Measurements from ENCODE around the gene BICDL1. TPM values are rescaled to one million over a fixed set of nuclear protein-coding genes. Genes with fewer than 3 reads are reported as not detected.

BICDL1 gene
- total RNA-seq, 1 experiment from 2014 or later: 14.4 TPM

DNA sequence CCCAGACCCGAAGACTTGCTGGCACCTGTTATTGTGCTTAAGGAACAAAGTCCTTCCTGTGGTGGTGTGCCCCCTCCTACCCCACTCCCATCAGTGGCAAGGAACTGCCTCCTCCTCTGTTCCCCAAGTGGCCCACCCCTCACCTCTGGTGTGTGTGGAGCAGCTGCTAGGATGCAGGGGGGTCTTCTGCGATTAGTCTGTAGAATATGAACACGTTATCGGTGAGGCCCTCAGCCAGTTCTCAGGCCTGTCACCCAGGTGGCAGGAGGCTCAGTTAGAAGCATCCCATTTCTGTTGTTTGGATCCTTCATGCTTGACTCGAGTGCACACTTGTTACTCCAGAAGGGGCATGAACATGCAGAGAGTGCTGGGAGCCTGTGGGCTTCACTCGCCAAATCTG is 88.2 kb downstream of the BICDL1 start:
- Histone ChIP-seq H3K9me2 (ENCODE audit: insufficient read depth) (no peaks in the 10 kb centered on the region), H3K79me2 (ENCODE audit: low read depth) (no peaks in the 10 kb centered on the region), H3K4me2 (no peak overlapping the region), H4K20me1 (ENCODE audit: insufficient read depth) (no peaks in the 10 kb centered on the region), H3K9me3 (ENCODE audit: insufficient read depth, low read depth) (no peaks in the 10 kb centered on the region), H3K27ac (no peak overlapping the region), H3K27me3 (ENCODE audit: insufficient read depth, low read depth) (no peaks in the 10 kb centered on the region), H3K4me1 (replicated peaks; ENCODE audit: insufficient read depth) (peaks cover 42% of the 10 kb centered on the region), H3K4me3 (no peak overlapping the region), H2AFZ (no peak overlapping the region), H3K36me3 (ENCODE audit: low read depth) (no peaks in the 10 kb centered on the region), H3F3A (ENCODE audit: insufficient read depth, low read depth) (peaks cover 30% of the 10 kb centered on the region)
- DNase-seq: no peak
- BruUV-seq (replicated peaks): no TSS peak
- no peak for TF ChIP-seq EZH2 (IDR thresholded peaks at IDR 0.05; ENCODE audit: low read depth)
- TF ChIP-seq, protein P1, sequence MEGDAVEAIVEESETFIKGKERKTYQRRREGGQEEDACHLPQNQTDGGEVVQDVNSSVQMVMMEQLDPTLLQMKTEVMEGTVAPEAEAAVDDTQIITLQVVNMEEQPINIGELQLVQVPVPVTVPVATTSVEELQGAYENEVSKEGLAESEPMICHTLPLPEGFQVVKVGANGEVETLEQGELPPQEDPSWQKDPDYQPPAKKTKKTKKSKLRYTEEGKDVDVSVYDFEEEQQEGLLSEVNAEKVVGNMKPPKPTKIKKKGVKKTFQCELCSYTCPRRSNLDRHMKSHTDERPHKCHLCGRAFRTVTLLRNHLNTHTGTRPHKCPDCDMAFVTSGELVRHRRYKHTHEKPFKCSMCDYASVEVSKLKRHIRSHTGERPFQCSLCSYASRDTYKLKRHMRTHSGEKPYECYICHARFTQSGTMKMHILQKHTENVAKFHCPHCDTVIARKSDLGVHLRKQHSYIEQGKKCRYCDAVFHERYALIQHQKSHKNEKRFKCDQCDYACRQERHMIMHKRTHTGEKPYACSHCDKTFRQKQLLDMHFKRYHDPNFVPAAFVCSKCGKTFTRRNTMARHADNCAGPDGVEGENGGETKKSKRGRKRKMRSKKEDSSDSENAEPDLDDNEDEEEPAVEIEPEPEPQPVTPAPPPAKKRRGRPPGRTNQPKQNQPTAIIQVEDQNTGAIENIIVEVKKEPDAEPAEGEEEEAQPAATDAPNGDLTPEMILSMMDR (conservative IDR thresholded peaks at IDR 0.05): no peak
- intact Hi-C loops (cut with micrococcal nuclease; ENCODE audit: unreplicated experiment): no loop called here
- CTCF ChIA-PET: interaction anchor here (0.5 kb wide), 1 partner anchor 183 kb away, joined by 3 read pairs; no protein-coding TSS in a partner anchor
- POLR2A ChIA-PET (ENCODE audit: unreplicated experiment): no interaction called here

DNA sequence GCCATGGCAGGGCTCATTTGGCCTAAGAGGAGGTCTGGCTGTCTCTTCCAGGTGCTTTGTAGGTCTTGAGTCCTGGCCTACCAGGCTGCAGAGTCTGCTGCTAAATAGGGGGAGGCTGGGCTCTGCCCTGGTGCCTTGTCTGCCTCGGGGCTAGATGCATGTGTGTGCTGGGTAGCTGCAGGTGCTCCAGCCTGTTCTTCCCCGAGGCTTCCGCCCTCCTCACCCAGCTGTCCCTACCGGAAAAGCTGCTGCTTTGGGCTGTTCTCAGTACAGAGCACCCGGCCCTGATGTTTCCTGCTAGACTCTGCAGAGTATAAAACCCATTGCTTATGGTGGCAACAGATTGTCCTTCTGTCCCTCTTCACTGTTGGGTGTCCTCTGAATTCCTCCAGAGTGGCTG is 89.8 kb downstream of the BICDL1 start:
- intact Hi-C loops (cut with micrococcal nuclease; ENCODE audit: unreplicated experiment): loop anchor here (1.0 to 2.0 kb wide), 2 partner anchors 90 to 138 kb away; partner anchors contain the start of gene BICDL1
- peak overlapping the region; percentile 16; the same call in 1 of the 2 replicates for H3K4me3 ChIP-seq
- no peak overlapping the region for H2AFZ ChIP-seq
- H3K27ac ChIP-seq: peak overlapping the region; percentile 98
- H3K79me2 ChIP-seq (ENCODE audit: low read depth): no peaks in the 10 kb centered on the region
- H3K4me1 ChIP-seq (replicated peaks; ENCODE audit: insufficient read depth): peaks cover 42% of the 10 kb centered on the region
- H3K9me3 ChIP-seq (ENCODE audit: insufficient read depth, low read depth): no peaks in the 10 kb centered on the region
- CTCF ChIA-PET: no interaction called here
- H3K9me2 ChIP-seq (ENCODE audit: insufficient read depth): no peaks in the 10 kb centered on the region
- H4K20me1 ChIP-seq (ENCODE audit: insufficient read depth): no peaks in the 10 kb centered on the region
- H3K36me3 ChIP-seq (ENCODE audit: low read depth): no peaks in the 10 kb centered on the region
- POLR2A ChIA-PET (ENCODE audit: unreplicated experiment): interaction anchor here (0.7 to 1.5 kb wide), 4 partner anchors 15 to 213 kb away, joined by 3 to 14 read pairs (median 6); partner anchors contain the start of genes BICDL1 and RNU4-2
- peaks cover 30% of the 10 kb centered on the region for H3F3A ChIP-seq (ENCODE audit: insufficient read depth, low read depth)
- no peaks in the 10 kb centered on the region for H3K27me3 ChIP-seq (ENCODE audit: insufficient read depth, low read depth)
- DNase-seq: peak; percentile 51 to 55
- BruUV-seq (replicated peaks): no TSS peak
- no peak for TF ChIP-seq EZH2 (IDR thresholded peaks at IDR 0.05; ENCODE audit: low read depth)
- TF ChIP-seq, protein P1 (conservative IDR thresholded peaks at IDR 0.05): no peak
- H3K4me2 ChIP-seq: peak overlapping the region; percentile 66

DNA sequence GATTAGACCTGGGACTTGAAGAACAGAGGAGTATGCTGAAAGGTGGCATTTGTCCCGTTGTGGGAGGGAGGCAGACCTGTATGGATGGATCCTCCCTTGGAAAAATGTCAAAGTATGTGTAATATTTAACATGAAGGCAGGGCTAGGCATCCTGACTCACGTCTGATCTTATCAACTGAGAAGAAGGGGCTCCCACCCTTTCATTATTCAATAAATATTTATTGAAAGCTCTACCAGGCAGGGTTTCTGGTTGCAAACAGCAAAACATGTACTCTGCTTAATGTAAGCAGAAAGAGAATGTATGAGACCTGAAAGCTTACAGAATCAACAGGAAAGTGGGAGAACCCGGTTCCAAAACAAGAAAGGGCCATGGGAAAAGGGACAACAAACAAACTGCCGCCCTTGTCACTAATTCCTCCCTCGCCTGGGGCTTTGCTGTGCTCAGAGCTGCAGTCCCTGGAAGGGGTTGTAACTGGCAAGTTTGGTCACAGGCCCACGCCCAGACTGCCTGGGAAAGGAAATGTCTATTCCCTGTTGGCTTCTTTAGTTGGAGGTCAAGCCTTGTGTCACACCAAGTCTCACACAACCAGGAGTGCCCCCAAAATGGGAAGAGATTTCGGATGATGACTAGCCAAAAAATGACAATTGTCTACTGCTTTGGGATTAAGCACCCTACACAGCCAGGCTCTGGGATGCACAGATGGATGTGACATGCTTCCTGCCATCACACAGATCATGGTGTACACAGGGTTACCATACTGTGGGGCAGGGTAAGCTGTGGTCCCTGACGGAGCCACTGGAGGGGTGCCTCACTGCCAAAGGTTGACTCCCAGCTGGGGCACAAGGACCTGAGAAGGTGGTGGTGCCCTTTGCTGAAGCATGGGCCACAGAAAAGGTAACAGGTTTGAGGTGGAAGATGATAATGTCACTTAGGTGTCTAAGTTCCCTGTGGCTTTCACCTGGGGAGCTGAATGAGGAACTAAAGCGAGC is 90.7 kb downstream of the BICDL1 start:
- H4K20me1 ChIP-seq (ENCODE audit: insufficient read depth): no peaks in the 10 kb centered on the region
- H3K4me2 ChIP-seq: peak overlapping the region; percentile 66
- intact Hi-C loops (cut with micrococcal nuclease; ENCODE audit: unreplicated experiment): loop anchor here (1.0 to 2.0 kb wide), 2 partner anchors 90 to 139 kb away; partner anchors contain the start of gene BICDL1
- peak overlapping the region; percentile 23; the same call in 1 of the 2 replicates for H3K4me3 ChIP-seq
- CTCF ChIA-PET: interaction anchor here (0.6 to 1.0 kb wide), 3 partner anchors 32 to 165 kb away, joined by 3 to 4 read pairs (median 3); partner anchors contain the start of gene BICDL1
- DNase-seq: peak; percentile 71 to 92
- H3K36me3 ChIP-seq (ENCODE audit: low read depth): no peaks in the 10 kb centered on the region
- H3K27me3 ChIP-seq (ENCODE audit: insufficient read depth, low read depth): no peaks in the 10 kb centered on the region
- peaks cover 42% of the 10 kb centered on the region for H3K4me1 ChIP-seq (replicated peaks; ENCODE audit: insufficient read depth)
- H3F3A ChIP-seq (ENCODE audit: insufficient read depth, low read depth): peaks cover 30% of the 10 kb centered on the region
- H3K9me2 ChIP-seq (ENCODE audit: insufficient read depth): no peaks in the 10 kb centered on the region
- BruUV-seq (replicated peaks): no TSS peak
- no peaks in the 10 kb centered on the region for H3K79me2 ChIP-seq (ENCODE audit: low read depth)
- peak overlapping the region; percentile 98 for H3K27ac ChIP-seq
- H3K9me3 ChIP-seq (ENCODE audit: insufficient read depth, low read depth): no peaks in the 10 kb centered on the region
- POLR2A ChIA-PET (ENCODE audit: unreplicated experiment): interaction anchor here (0.5 to 1.5 kb wide), 9 partner anchors 15 to 212 kb away, joined by 3 to 14 read pairs (median 4); partner anchors contain the start of genes BICDL1 and RNU4-2
- TF ChIP-seq, protein P1 (conservative IDR thresholded peaks at IDR 0.05): no peak
- TF ChIP-seq EZH2 (IDR thresholded peaks at IDR 0.05; ENCODE audit: low read depth): no peak
- no peak overlapping the region; the same call in 1 of the 2 replicates for H2AFZ ChIP-seq

Measured in PC-9 (cell line).